Activated B cell treated with CpG ODN at 0.5 μM for 24 hours (primary cell): ENCODE data around the gene STIM1. TPM values are rescaled to one million over a fixed set of nuclear protein-coding genes. Genes with fewer than 3 reads are reported as not detected.

ENCODE experiments used
- ATAC-seq: fragments of 200-7000 bp; cut with Tn5 transposase; one replicate; pipeline ENCODE4 v1.10.0; 2021; ENCODE audit warnings: low read depth, mild to moderate bottlenecking, moderate library complexity
- CTCF ChIA-PET: fragments of 350-600 bp; sonication (Branson Sonifier 250); formaldehyde crosslinking; loops from one replicate; lab custom pipeline; 2021; ENCODE audit warnings: antibody characterized with exemption; lab: Charles Lee
- POLR2A ChIA-PET: fragments of 350-600 bp; sonication (Branson Sonifier 250); formaldehyde crosslinking; loops from one replicate; lab custom pipeline; 2021; ENCODE audit warnings: antibody characterized with exemption; lab: Charles Lee
- DNase-seq: peaks from one replicate; pipeline ENCODE4 v3.0.0; 2022
- H3K27ac Mint-ChIP-seq: one replicate; pipeline ENCODE4 v1.8.0; 2020; ENCODE audit warnings: mixed read lengths
- H3K27me3 Mint-ChIP-seq: one replicate; pipeline ENCODE4 v1.8.0; 2021; ENCODE audit warnings: mixed read lengths
- H3K36me3 Mint-ChIP-seq: one replicate; pipeline ENCODE4 v1.8.0; 2021; ENCODE audit warnings: low read depth, mixed read lengths
- H3K4me1 Mint-ChIP-seq: one replicate; pipeline ENCODE4 v1.8.0; 2021; ENCODE audit warnings: mixed read lengths
- H3K4me3 Mint-ChIP-seq: one replicate; pipeline ENCODE4 v1.8.0; 2020; ENCODE audit warnings: mild to moderate bottlenecking, mixed read lengths
- H3K9me3 Mint-ChIP-seq: one replicate; pipeline ENCODE4 v1.8.0; 2020; ENCODE audit warnings: mixed read lengths
- CTCF ChIP-seq: fragments of 200-600 bp; IDR thresholded peaks from one replicate; pipeline ENCODE4 v1.8.0; 2022; ENCODE audit warnings: antibody characterized with exemption, mild to moderate bottlenecking
- intact Hi-C: fragments of 100-400 bp; cut with micrococcal nuclease; formaldehyde crosslinking; loops from one replicate; pipeline ENCODE4 v1.15.1; 2024
- total RNA-seq: library from RNA; stranded (reverse); gene quantifications from 2 replicates; pipeline ENCODE4 v1.2.3, GENCODE V29; 2022

The STIM1 gene
- total RNA-seq, 1 donor from 2014 or later: 38.4 TPM

DNA sequence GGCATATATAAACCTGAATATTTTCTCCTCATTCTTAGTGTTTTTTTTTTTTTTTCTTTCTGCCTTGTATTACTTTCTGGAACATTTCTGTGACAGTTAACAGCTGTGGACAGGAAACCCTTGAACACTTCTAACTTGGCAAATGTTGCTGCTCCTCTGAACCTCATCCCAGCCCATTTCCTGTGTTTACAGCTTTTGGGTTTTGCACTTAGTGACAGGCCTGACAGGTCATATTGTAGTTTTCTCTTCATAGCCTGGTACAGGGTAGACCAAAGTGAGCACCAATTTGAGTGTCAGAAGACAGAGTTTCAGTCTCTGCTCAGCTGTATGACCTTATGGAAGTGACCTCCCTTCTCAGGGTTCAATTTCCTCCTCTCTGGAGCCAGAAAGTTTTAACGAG, 91.6 kb downstream of the STIM1 start:
- Mint-ChIP-seq H3K4me1 (peaks cover 92% of the 10 kb centered on the region), H3K36me3 (peaks cover 6% of the 10 kb centered on the region), H3K4me3 (peak overlapping the region; percentile 13), H3K27ac (peak overlapping the region; percentile 70), H3K9me3 (no peaks in the 10 kb centered on the region), H3K27me3 (no peaks in the 10 kb centered on the region)
- ChIA-PET CTCF (interaction anchor here (1.4 to 4.4 kb wide), 2 partner anchors 92 to 106 kb away, joined by 3 to 22 read pairs; partner anchors contain the start of gene STIM1), POLR2A (interaction anchor here (0.6 to 3.4 kb wide), 5 partner anchors 19 to 111 kb away, joined by 3 to 29 read pairs (median 4); partner anchors contain the start of genes RHOG and STIM1)
- ATAC-seq: peak; percentile 59
- TF ChIP-seq CTCF: no peak
- intact Hi-C loops: loop anchor here (1.0 to 5.0 kb wide), 2 partner anchors 53 to 110 kb away; no protein-coding TSS in a partner anchor
- no peak for DNase-seq

DNA sequence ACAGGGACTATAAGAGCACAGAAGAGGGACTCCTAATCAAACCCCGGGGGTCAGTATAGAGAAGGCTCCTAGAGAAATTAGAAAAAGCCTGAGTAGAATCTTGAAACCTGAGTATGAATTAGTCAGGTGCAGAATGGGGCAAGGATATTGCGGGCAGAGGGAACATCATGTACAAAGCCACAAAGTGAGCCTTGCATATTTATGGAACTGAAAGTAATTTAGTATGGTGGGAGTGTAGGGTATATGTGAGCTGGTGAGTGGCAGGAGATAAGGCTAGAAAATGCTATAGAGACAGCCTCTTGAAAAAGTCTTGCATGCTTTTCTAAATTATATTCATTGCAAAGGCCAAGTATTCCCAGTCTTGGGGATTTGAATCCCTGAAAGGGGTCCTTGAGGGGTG, 93.7 kb downstream of the STIM1 start:
- ChIA-PET CTCF (interaction anchor here (1.2 to 4.4 kb wide), 2 partner anchors 94 to 100 kb away, joined by 4 to 22 read pairs; partner anchors contain the start of gene STIM1), POLR2A (interaction anchor here (1.2 to 3.4 kb wide), 4 partner anchors 54 to 108 kb away, joined by 3 to 29 read pairs (median 8); partner anchors contain the start of genes RHOG and STIM1)
- no peak for TF ChIP-seq CTCF
- Mint-ChIP-seq H3K27ac (peak overlapping the region; percentile 22), H3K4me3 (peak overlapping the region; percentile 2), H3K4me1 (peaks cover 90% of the 10 kb centered on the region), H3K9me3 (no peaks in the 10 kb centered on the region), H3K36me3 (peaks cover 5% of the 10 kb centered on the region), H3K27me3 (no peaks in the 10 kb centered on the region)
- intact Hi-C loops: loop anchor here (2.0 to 5.0 kb wide), 2 partner anchors 94 to 108 kb away; partner anchors contain the start of gene STIM1
- peak; percentile 89 for ATAC-seq
- no peak for DNase-seq

DNA sequence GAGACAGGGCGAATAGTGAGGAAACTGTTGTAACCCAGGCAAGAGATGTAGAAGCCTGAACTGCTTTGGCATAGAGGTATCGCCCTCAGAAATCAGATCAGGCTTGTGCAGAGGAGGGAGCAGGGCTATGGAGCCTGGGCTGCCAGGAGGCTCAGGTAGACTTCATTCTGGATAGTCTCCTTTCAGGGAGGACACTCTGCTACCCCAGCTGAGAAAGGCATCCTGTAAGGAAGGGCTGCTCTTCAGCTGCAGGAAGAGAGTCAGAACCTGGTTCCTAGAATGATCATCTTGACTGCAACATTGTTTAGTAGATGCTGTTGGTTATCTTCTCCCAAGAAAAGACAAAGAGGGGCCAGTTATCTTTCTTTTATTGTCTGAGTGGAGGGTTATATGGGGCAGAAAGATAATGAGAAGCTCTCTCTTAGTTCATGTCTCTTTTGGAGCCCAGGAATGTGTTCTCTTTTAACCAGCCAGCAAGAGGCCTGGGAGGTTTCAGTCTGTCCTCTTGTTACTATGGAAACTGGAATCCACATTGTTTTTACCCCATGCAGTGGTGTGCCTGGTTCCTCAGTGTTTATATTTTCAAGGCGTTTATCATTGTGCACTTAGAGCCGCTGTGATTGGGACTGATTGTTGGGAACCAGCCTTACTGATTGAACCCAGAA, 95.7 kb downstream of the STIM1 start:
- ChIA-PET CTCF (interaction anchor here (0.7 to 4.4 kb wide), 3 partner anchors 96 to 122 kb away, joined by 3 to 22 read pairs (median 3); partner anchors contain the start of gene STIM1), POLR2A (interaction anchor here (0.8 to 1.2 kb wide), 2 partner anchors 16 to 96 kb away, joined by 3 to 5 read pairs; no protein-coding TSS in a partner anchor)
- DNase-seq (no peak), ATAC-seq (no peak)
- no peak for TF ChIP-seq CTCF
- no peaks in the 10 kb centered on the region for H3K9me3 Mint-ChIP-seq
- no peak overlapping the region for H3K4me3 Mint-ChIP-seq
- intact Hi-C loops: loop anchor here (2.0 kb wide), 1 partner anchor 18 kb away; no protein-coding TSS in a partner anchor
- H3K27ac Mint-ChIP-seq: no peak overlapping the region
- H3K36me3 Mint-ChIP-seq: no peaks in the 10 kb centered on the region
- H3K4me1 Mint-ChIP-seq: peaks cover 95% of the 10 kb centered on the region
- no peaks in the 10 kb centered on the region for H3K27me3 Mint-ChIP-seq

- Mint-ChIP-seq H3K36me3 (no peaks in the 10 kb centered on the region), H3K4me1 (peaks cover 86% of the 10 kb centered on the region), H3K9me3 (no peaks in the 10 kb centered on the region), H3K4me3 (no peak overlapping the region), H3K27me3 (no peaks in the 10 kb centered on the region), H3K27ac (no peak overlapping the region)
- intact Hi-C loops: no loop called here
- POLR2A ChIA-PET: interaction anchor here (0.7 to 1.0 kb wide), 2 partner anchors 82 to 111 kb away, joined by 3 to 6 read pairs; partner anchors contain the start of gene RHOG
- DNase-seq: no peak
- ATAC-seq: no peak
- no peak for TF ChIP-seq CTCF
- CTCF ChIA-PET: interaction anchor here (0.9 to 1.6 kb wide), 2 partner anchors 97 to 103 kb away, joined by 3 read pairs; partner anchors contain the start of gene STIM1
These were observed 97.3 kb downstream of the STIM1 start for GRCh38 chr11:3952715-3953114.

DNA sequence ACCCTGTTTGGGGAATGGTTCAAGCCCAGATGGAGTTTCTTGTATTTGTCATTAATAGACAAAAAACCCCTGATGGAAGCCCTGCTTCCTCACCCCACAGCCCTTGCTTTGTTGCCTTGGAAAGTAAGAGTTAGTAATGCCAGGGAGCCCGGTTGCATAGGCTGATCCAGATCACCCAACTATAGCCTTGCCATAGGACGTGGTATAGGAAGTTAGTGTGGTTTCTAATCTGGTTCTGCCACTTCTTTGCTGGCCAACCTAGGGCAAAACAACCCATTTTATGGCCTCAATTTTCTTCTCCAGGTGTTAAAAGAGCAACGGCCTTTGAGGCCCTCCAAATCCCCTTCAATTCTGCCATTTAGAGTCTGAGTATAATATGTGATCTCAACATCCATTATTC, 97.9 kb downstream of the STIM1 start:
- Mint-ChIP-seq H3K36me3 (no peaks in the 10 kb centered on the region), H3K27me3 (no peaks in the 10 kb centered on the region), H3K9me3 (no peaks in the 10 kb centered on the region), H3K27ac (no peak overlapping the region), H3K4me1 (peaks cover 83% of the 10 kb centered on the region), H3K4me3 (no peak overlapping the region)
- no peak for DNase-seq
- POLR2A ChIA-PET: no interaction called here
- TF ChIP-seq CTCF: no peak
- no peak for ATAC-seq
- CTCF ChIA-PET: interaction anchor here (1.6 kb wide), 1 partner anchor 104 kb away, joined by 3 read pairs; no protein-coding TSS in a partner anchor
- intact Hi-C loops: no loop called here
